GM20000 (cell line): ENCODE measurements around the gene THTPA.
"Not testable (repeated sequence)": the region's sequence is repeated elsewhere in the genome, so short reads cannot be mapped to it uniquely, and the experiment has no call there.

Experiments
- DNase-seq: peaks from one replicate; pipeline ENCODE4 v3.0.0; 2012; ENCODE audit warnings: low spot score
- TF ChIP-seq, protein P1 (sequence below): IDR thresholded peaks from 2 replicates; pipeline ENCODE4 v1.5.1; 2012; ENCODE audit warnings: mild to moderate bottlenecking, control low read depth; ENCODE audit errors: extremely low read depth, missing control alignments

The THTPA gene

DNA sequence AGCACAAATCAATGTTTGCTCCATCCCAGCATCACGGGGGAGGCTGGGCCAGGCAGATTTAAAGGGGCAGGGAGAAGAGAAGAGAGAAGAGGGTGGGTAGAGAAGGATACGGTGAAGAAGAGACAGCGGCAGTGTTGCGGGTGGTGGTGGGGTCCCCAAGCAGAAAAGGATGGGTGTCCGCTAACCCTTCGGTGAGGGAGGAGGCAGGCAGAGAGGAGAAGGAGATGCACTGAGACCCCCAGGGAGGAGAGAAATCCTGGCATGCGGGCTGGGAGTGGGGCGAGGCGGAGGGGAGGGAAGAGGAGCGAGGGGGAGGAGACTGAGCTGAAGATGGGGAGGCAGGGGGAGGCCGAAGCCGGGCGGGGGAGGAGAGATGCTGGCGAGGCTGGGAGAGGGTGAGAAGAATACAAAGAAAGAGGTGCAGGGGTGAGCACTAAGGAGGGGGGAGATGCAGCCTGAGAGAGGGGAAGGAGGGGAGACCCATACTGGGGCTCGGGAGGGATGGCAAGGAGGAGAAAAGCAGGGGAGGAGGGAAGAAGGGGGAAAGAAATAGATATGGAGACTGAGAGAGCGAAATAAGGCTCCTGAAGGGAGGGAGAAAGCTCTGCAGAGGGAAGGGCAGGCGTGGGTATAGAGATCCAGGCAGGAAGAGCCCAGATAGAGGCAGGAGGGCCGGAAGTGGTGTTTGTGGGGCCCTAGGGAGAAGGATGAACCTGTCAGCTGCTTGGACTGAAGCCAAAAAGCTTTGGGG, 22.7 kb downstream of the THTPA start, which contains the start of gene JPH4:
Gene JPH4, minus strand, starts transcription at position 231 of the 751 bp plus-strand sequence. CDS start 1,337 bp downstream, outside the sequence.
- TF ChIP-seq, protein P1, sequence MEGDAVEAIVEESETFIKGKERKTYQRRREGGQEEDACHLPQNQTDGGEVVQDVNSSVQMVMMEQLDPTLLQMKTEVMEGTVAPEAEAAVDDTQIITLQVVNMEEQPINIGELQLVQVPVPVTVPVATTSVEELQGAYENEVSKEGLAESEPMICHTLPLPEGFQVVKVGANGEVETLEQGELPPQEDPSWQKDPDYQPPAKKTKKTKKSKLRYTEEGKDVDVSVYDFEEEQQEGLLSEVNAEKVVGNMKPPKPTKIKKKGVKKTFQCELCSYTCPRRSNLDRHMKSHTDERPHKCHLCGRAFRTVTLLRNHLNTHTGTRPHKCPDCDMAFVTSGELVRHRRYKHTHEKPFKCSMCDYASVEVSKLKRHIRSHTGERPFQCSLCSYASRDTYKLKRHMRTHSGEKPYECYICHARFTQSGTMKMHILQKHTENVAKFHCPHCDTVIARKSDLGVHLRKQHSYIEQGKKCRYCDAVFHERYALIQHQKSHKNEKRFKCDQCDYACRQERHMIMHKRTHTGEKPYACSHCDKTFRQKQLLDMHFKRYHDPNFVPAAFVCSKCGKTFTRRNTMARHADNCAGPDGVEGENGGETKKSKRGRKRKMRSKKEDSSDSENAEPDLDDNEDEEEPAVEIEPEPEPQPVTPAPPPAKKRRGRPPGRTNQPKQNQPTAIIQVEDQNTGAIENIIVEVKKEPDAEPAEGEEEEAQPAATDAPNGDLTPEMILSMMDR = no peak

GRCh38 chr14:23579311-23579630, 23.2 kb downstream of the THTPA start:
- no peak for DNase-seq
- TF ChIP-seq, protein P1 = no peak

More for the DNA sequence above, 22.7 kb downstream of the THTPA start, which contains the start of gene JPH4:
- DNase-seq = no peak

GRCh38 chr14:23579739-23580138, 23.7 kb downstream of the THTPA start:
- DNase-seq = no peak
- TF ChIP-seq, protein P1 = no peak

- TF ChIP-seq, protein P1 = no peak
- DNase-seq = no peak
Observed at GRCh38 chr14:23580152-23580926, 24.3 kb downstream of the THTPA start.

- DNase-seq = no peak
Observed at GRCh38 chr14:23580948-23581281, 24.8 kb downstream of the THTPA start.

DNA sequence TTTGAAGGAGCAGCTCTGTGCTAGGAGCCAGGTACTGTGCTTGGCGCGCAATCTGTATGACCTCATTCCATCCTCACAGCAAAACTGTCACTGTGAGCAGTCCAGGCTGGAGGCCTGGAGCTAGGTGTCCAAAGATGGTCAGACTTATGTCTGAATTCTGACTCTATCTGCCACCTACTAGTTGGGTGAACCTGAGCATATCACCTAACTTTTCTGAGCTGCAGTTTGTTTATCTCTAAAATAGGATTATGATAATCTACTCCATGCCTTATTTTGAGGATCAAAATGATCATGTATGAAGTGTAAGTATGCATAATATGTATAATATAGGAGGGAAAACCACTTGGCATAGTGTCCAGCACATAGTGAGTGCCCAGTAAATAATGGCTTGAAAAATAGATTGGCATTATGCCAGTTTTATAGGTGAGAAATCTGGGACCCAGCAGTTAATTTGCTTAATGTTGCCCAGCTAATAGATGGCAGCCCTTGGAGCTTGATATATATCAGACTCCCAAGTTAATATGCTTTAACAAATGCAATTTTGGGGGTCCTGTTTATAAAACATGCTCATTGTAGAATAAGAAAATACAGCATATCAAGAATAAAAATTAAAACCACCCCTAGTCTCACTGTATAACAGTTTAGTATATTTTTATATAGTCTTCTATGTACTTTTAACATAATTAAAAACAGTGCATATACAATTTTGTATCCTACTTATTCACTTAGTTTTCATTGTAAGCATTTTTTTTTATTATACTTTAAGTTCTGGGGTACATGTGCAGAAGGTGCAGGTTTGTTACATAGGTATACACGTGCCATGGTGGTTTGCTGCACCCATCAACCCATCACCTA, 27.1 kb downstream of the THTPA start:
- TF ChIP-seq, protein P1 = no peak
- DNase-seq = no peak

More at GRCh38 chr14:23580948-23581281, 24.8 kb downstream of the THTPA start:
- TF ChIP-seq, protein P1 = no peak

DNA sequence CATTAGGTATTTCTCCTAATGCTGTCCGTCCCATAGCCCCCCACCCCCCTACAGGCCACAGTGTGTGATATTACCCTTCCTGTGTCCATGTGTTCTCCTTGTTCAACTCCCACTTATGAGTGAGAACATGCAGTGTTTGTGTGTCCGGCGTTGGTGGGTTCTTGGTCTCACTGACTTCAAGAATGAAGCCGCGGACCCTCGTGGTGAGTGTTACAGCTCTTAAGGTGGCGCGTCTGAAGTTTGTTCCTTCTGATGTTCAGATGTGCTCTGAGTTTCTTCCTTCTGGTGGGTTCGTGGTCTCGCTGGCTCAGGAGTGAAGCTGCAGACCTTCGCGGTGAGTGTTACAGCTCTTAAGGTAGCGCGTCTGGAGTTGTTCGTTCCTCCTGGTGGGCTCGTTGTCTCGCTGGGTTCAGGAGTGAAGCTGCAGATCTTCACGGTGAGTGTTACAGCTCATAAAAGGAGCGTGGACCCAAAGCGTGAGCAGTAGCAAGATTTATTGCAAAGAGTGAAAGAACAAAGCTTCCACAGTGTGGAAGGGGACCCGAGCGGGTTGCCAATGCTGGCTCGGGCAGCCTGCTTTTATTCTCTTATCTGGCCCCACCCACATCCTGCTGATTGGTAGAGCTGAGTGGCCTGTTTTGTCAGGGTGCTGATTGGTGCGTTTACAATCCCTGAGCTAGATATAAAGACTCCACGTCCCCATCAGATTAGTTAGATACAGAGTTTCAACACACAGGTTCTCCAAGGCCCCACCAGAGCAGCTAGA, 27.9 kb downstream of the THTPA start:
- DNase-seq = not testable (repeated sequence)

DNA sequence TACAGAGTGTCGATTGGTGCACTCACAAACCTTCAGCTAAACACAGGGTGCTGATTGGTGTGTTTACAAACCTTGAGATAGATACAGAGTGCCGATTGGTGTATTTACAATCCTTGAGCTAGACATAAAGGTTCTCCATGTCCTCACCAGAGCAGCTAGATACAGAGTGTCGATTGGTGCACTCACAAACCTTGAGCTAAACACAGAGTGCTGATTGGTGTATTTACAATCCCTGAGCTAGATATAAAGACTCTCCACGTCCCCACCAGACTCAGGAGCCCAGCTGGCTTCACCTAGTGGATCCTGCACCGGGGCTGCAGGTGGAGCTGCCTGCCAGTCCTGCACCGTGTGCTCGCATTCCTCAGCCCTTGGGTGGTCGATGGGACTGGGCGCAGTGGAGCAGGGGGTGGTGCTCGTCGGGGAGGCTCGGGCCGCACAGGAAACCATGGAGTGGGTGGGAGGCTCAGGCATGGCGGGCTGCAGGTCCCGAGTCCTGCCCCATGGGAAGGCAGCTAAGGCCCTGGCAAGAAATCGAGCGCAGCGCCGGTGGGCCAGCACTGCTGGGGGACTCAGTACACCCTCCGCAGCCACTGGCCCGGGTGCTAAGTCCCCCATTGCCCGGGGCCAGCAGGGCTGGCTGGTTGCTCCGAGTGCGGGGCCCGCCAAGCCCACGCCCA, 28.6 kb downstream of the THTPA start:
- DNase-seq = not testable (repeated sequence)
